ENCODE data around the gene LPP. TPM values are rescaled to one million over a fixed set of nuclear protein-coding genes. Genes with fewer than 3 reads are reported as not detected.

LPP gene
- total RNA-seq, 1 experiment from 2014 or later = 120 TPM

GRCh38 chr3:188798556-188799145, 644.7 kb downstream of the LPP start:
- H3K36me3 ChIP-seq (ENCODE audit: control insufficient read depth, insufficient read depth, low read length) = no peaks in the 10 kb centered on the region
- no peaks in the 10 kb centered on the region for H3K27me3 ChIP-seq (replicated peaks; ENCODE audit: control insufficient read depth, insufficient read depth, low read length)
- no peak for TF ChIP-seq CTCF (IDR thresholded peaks at IDR 0.05; ENCODE audit: insufficient read depth in 1 of 2, low read depth in 1 of 2, low read length in 1 of 2, severe bottlenecking in 1 of 2, unreplicated experiment in 1 of 2)
- DNase-seq = no peak
- Mint-ChIP-seq H3K4me3 (ENCODE audit: unreplicated experiment) (no peak overlapping the region), H3K4me1 (ENCODE audit: low read depth, unreplicated experiment) (peaks cover 13% of the 10 kb centered on the region), H3K36me3 (ENCODE audit: insufficient read depth, unreplicated experiment) (peaks cover 37% of the 10 kb centered on the region), H3K27me3 (ENCODE audit: insufficient read depth, unreplicated experiment) (no peaks in the 10 kb centered on the region), H3K27ac (ENCODE audit: unreplicated experiment) (no peak overlapping the region), H3K9me3 (ENCODE audit: unreplicated experiment) (no peaks in the 10 kb centered on the region)
- H3K4me3 ChIP-seq (ENCODE audit: low read depth, low read length) = no peak overlapping the region
- no peaks in the 10 kb centered on the region for H3K9me3 ChIP-seq
- no peaks in the 10 kb centered on the region for H3K4me1 ChIP-seq
- POLR2A ChIA-PET = interaction anchor here (0.6 kb wide), 1 partner anchor 11 kb away, joined by 3 read pairs; no protein-coding TSS in a partner anchor
- BruUV-seq (replicated peaks) = no TSS peak
- CTCF ChIA-PET = no interaction called here
- intact Hi-C loops (cut with micrococcal nuclease; ENCODE audit: unreplicated experiment) = no loop called here

GRCh38 chr3:188801393-188801792, 647.4 kb downstream of the LPP start:
- DNase-seq = no peak
- H3K36me3 Mint-ChIP-seq (ENCODE audit: insufficient read depth, unreplicated experiment) = peaks cover 19% of the 10 kb centered on the region

GRCh38 chr3:188802645-188803044, 648.7 kb downstream of the LPP start:
- H3K4me3 ChIP-seq (ENCODE audit: low read depth, low read length) = no peak overlapping the region
- no peak overlapping the region for H3K4me3 Mint-ChIP-seq (ENCODE audit: unreplicated experiment)
- peaks cover 1% of the 10 kb centered on the region for H3K4me1 Mint-ChIP-seq (ENCODE audit: low read depth, unreplicated experiment)
- POLR2A ChIA-PET = no interaction called here
- H3K36me3 ChIP-seq (ENCODE audit: control insufficient read depth, insufficient read depth, low read length) = no peaks in the 10 kb centered on the region
- CTCF ChIA-PET = no interaction called here
- no peak for DNase-seq
- no peaks in the 10 kb centered on the region for H3K27me3 ChIP-seq (replicated peaks; ENCODE audit: control insufficient read depth, insufficient read depth, low read length)
- no peak for TF ChIP-seq CTCF (IDR thresholded peaks at IDR 0.05; ENCODE audit: insufficient read depth in 1 of 2, low read depth in 1 of 2, low read length in 1 of 2, severe bottlenecking in 1 of 2, unreplicated experiment in 1 of 2)
- no peak overlapping the region for H3K27ac Mint-ChIP-seq (ENCODE audit: unreplicated experiment)
- no peaks in the 10 kb centered on the region for H3K27me3 Mint-ChIP-seq (ENCODE audit: insufficient read depth, unreplicated experiment)
- H3K9me3 ChIP-seq = peaks cover 13% of the 10 kb centered on the region
- peaks cover 12% of the 10 kb centered on the region for H3K36me3 Mint-ChIP-seq (ENCODE audit: insufficient read depth, unreplicated experiment)
- no TSS peak for BruUV-seq (replicated peaks)
- no peaks in the 10 kb centered on the region for H3K4me1 ChIP-seq
- peaks cover 25% of the 10 kb centered on the region for H3K9me3 Mint-ChIP-seq (ENCODE audit: unreplicated experiment)
- intact Hi-C loops (cut with micrococcal nuclease; ENCODE audit: unreplicated experiment) = no loop called here

More at GRCh38 chr3:188801393-188801792, 647.4 kb downstream of the LPP start:
- no peak for TF ChIP-seq CTCF (IDR thresholded peaks at IDR 0.05; ENCODE audit: insufficient read depth in 1 of 2, low read depth in 1 of 2, low read length in 1 of 2, severe bottlenecking in 1 of 2, unreplicated experiment in 1 of 2)
- H3K9me3 Mint-ChIP-seq (ENCODE audit: unreplicated experiment) = peaks cover 13% of the 10 kb centered on the region
- intact Hi-C loops (cut with micrococcal nuclease; ENCODE audit: unreplicated experiment) = no loop called here
- no peaks in the 10 kb centered on the region for H3K27me3 Mint-ChIP-seq (ENCODE audit: insufficient read depth, unreplicated experiment)
- no peak overlapping the region for H3K4me3 Mint-ChIP-seq (ENCODE audit: unreplicated experiment)
- Histone ChIP-seq H3K36me3 (ENCODE audit: control insufficient read depth, insufficient read depth, low read length) (no peaks in the 10 kb centered on the region), H3K4me1 (no peaks in the 10 kb centered on the region), H3K27me3 (replicated peaks; ENCODE audit: control insufficient read depth, insufficient read depth, low read length) (no peaks in the 10 kb centered on the region), H3K9me3 (0 out of 2 replicates have a peak, but pooled peaks cover 3% of the 10 kb centered on the region), H3K4me3 (ENCODE audit: low read depth, low read length) (no peak overlapping the region)
- POLR2A ChIA-PET = no interaction called here
- CTCF ChIA-PET = no interaction called here
- no peak overlapping the region for H3K27ac Mint-ChIP-seq (ENCODE audit: unreplicated experiment)
- peaks cover 13% of the 10 kb centered on the region for H3K4me1 Mint-ChIP-seq (ENCODE audit: low read depth, unreplicated experiment)
- no TSS peak for BruUV-seq (replicated peaks)

Data from Caco-2 (cell line).